HepG2 (cell line): ENCODE results near the gene LGALS9. TPM values are rescaled to one million over a fixed set of nuclear protein-coding genes. Genes with fewer than 3 reads are reported as not detected.

Experiments
- ATAC-seq: fragments of 200-7000 bp; cut with Tn5 transposase; 3 replicates; pipeline ENCODE4 v1.9.1; 2020; ENCODE audit warnings: mild to moderate bottlenecking, moderate library complexity
- BruUV-seq: library from RNA; stranded (reverse); fragments of 400-500 nt; replicated peaks from 2 replicates; lab custom pipeline; 2021; lab: Mats Ljungman, UMichigan
- CTCF ChIA-PET: fragments of 300-600 bp; formaldehyde crosslinking; extraction: SDS; loops from one replicate; lab custom pipeline; 2021; ENCODE audit warnings: low total read pairs, inconsistent platforms, low intra/inter-chr PET ratio; lab: Yijun Ruan, JAX
- POLR2A ChIA-PET: fragments of 350-600 bp; sonication (Branson Sonifier 250); formaldehyde crosslinking; loops from one replicate; lab custom pipeline; 2020; ENCODE audit warnings: antibody characterized with exemption, inconsistent platforms; lab: Yijun Ruan, JAX
- DNase-seq: peaks from one replicate; pipeline ENCODE4 v3.0.0-alpha.2; 2015; ENCODE audit warnings: low spot score
- FAIRE-seq: peaks from 3 replicates; lab custom pipeline; 2011; peaks lifted over from hg19 to GRCh38; lab: Jason Lieb, UNC
- H2AFZ ChIP-seq: one replicate; pipeline ENCODE4 v1.6.1; 2011; ENCODE audit warnings: low read length, inconsistent platforms
- H3K27ac ChIP-seq: fragments of 300-600 bp; 3 replicates; pipeline ENCODE4 v1.8.0; 2011; ENCODE audit warnings: mixed run types, mild to moderate bottlenecking, mixed read lengths, low read length, inconsistent platforms; ENCODE audit not compliant: insufficient read depth; ENCODE audit errors: extremely low read length
- H3K27me3 ChIP-seq, 2 experiments: fragments of 200-600 bp in 1 of 2; 2 replicates in 1 of 2; 3 replicates in 1 of 2; pipeline versions ENCODE4 v1.6.0 to v1.8.0; 2011; ENCODE audit warnings: low read length in 2 of 2, mild to moderate bottlenecking in 2 of 2, moderate library complexity in 2 of 2, inconsistent platforms in 1 of 2; ENCODE audit not compliant: insufficient read depth in 2 of 2, control insufficient read depth in 1 of 2
- H3K36me3 ChIP-seq, 2 experiments: fragments of 200-600 bp in 1 of 2; replicated peaks in 1 of 2; 2 replicates in 1 of 2; 3 replicates in 1 of 2; pipeline versions ENCODE4 v1.5.1 to v1.8.0; 2011; ENCODE audit warnings: low read length in 2 of 2, inconsistent platforms in 1 of 2; ENCODE audit not compliant: insufficient read depth in 2 of 2, control insufficient read depth in 1 of 2
- H3K4me1 ChIP-seq: 2 replicates; pipeline ENCODE4 v1.5.1; 2012; ENCODE audit warnings: low read length, inconsistent platforms; ENCODE audit not compliant: insufficient read depth
- H3K4me2 ChIP-seq: 2 replicates; pipeline ENCODE4 v1.6.0; 2011; ENCODE audit warnings: low read depth, low read length, inconsistent platforms
- H3K4me3 ChIP-seq, 3 experiments: fragments of 200-600 bp in 1 of 3; sonication (generic), shearing (Covaris generic) in 1 of 3; replicated peaks in 1 of 3; 2 replicates each; pipeline ENCODE4 v1.5.1; 2011 to 2016; ENCODE audit warnings: low read length in 3 of 3, inconsistent platforms in 2 of 3, low read depth in 2 of 3, mild to moderate bottlenecking in 2 of 3, control low read depth in 1 of 3, mixed read lengths in 1 of 3; ENCODE audit not compliant: insufficient read depth in 1 of 3
- H3K79me2 ChIP-seq: one replicate; pipeline ENCODE4 v1.6.1; 2011; ENCODE audit warnings: low read length, inconsistent platforms; ENCODE audit not compliant: insufficient read depth
- H3K9ac ChIP-seq: 2 replicates; pipeline ENCODE4 v1.6.0; 2011; ENCODE audit warnings: mild to moderate bottlenecking, low read depth, low read length, inconsistent platforms; ENCODE audit not compliant: insufficient read depth
- H3K9me3 ChIP-seq: 2 replicates; pipeline ENCODE4 v1.5.1; 2012; ENCODE audit warnings: mild to moderate bottlenecking, low read length
- H4K20me1 ChIP-seq: 2 replicates; pipeline ENCODE4 v1.6.0; 2011; ENCODE audit warnings: inconsistent platforms, mild to moderate bottlenecking, low read length, moderate library complexity; ENCODE audit not compliant: insufficient read depth
- MLLT10 ChIP-seq: sonication (generic); formaldehyde crosslinking; IDR thresholded peaks from 2 replicates; pipeline ENCODE4 v1.4.0; 2020; ENCODE audit warnings: missing genetic modification reagents
- NFIC ChIP-seq: IDR thresholded peaks from 2 replicates; pipeline ENCODE4 v1.6.1; 2012; ENCODE audit warnings: mild to moderate bottlenecking, low read length, inconsistent platforms
- NFKB2 ChIP-seq: sonication (generic); formaldehyde crosslinking; IDR thresholded peaks from 2 replicates; pipeline ENCODE4 v1.4.0; 2020; ENCODE audit warnings: missing genetic modification reagents, borderline replicate concordance
- SNAI1 ChIP-seq: sonication (generic); formaldehyde crosslinking; IDR thresholded peaks from 2 replicates; pipeline ENCODE4 v1.5.0; 2020; ENCODE audit warnings: mild to moderate bottlenecking, missing genetic modification reagents, borderline replicate concordance
- ZBTB40 ChIP-seq, 2 experiments: fragments of 450-650 bp in 1 of 2; sonication (generic) in 1 of 2; formaldehyde crosslinking in 1 of 2; IDR thresholded peaks; 2 replicates each; pipeline versions ENCODE4 v1.6.1 to v1.8.0; 2016 to 2022; ENCODE audit warnings: antibody characterized with exemption in 1 of 2, mild to moderate bottlenecking in 1 of 2, missing genetic modification reagents in 1 of 2
- ZNF207 ChIP-seq: fragments of 450-650 bp; IDR thresholded peaks from 2 replicates; pipeline ENCODE4 v1.6.1; 2016; ENCODE audit warnings: antibody characterized with exemption, borderline replicate concordance
- ZNF329 ChIP-seq: sonication (generic); formaldehyde crosslinking; IDR thresholded peaks from 2 replicates; pipeline ENCODE4 v1.9.0; 2021; ENCODE audit warnings: low read depth, mild to moderate bottlenecking, missing genetic modification reagents
- ZNF513 ChIP-seq: sonication (generic); formaldehyde crosslinking; conservative IDR thresholded peaks from 2 replicates; pipeline ENCODE4 v1.5.0; 2020; ENCODE audit warnings: missing genetic modification reagents
- ZNF776 ChIP-seq: sonication (generic); formaldehyde crosslinking; IDR thresholded peaks from 2 replicates; pipeline ENCODE4 v1.4.0; 2020; ENCODE audit warnings: mild to moderate bottlenecking, missing genetic modification reagents
- ZNF788 ChIP-seq: sonication (generic); formaldehyde crosslinking; IDR thresholded peaks from 2 replicates; pipeline ENCODE4 v1.5.0; 2020; ENCODE audit warnings: mild to moderate bottlenecking, missing genetic modification reagents, borderline replicate concordance
- WGBS: methylation state at CpG from one replicate; pipeline ENCODE4 v1.1.6; 2017; ENCODE audit warnings: low lambda C conversion rate; 5-methylcytosine and 5-hydroxymethylcytosine counted together
- in situ Hi-C: cut with HindIII; loops from 2 replicates; pipeline ENCODE4 v1.10.0; 2017; ENCODE audit warnings: low pct_unique_long_range_greater_than_20kb; ENCODE audit not compliant: extremely low pct_ligation_motif_present
- intact Hi-C: fragments of 100-400 bp; cut with micrococcal nuclease; formaldehyde crosslinking; loops from one replicate; pipeline ENCODE4 v1.10.0; 2022; ENCODE audit not compliant: unreplicated experiment
- polyA plus RNA-seq, 8 experiments: library from polyadenylated mRNA; depleted of rRNA in 3 of 8; stranded (reverse) in 7 of 8; unstranded in 1 of 8; fragments of >200 nt; fragmentation: Illumina TruSeq in 4 of 8; extraction: Trizol in 4 of 8; gene quantifications; 2 replicates each; pipeline versions ENCODE4 v1.2.1 to v1.2.3, GENCODE V29; 2011 to 2016; ENCODE audit warnings: low read depth in 4 of 8, missing spikeins in 1 of 8, mixed read lengths in 1 of 8; ENCODE audit not compliant: insufficient read depth in 1 of 8
- total RNA-seq, 5 experiments: library from RNA; depleted of rRNA; stranded (reverse); fragments of >200 nt; fragmentation: Illumina TruSeq; extraction: Trizol; gene quantifications; 2 replicates each; pipeline ENCODE4 v1.2.3, GENCODE V29; 2016; ENCODE audit warnings: low read depth in 1 of 5
- TF ChIP-seq, protein P1 (sequence below): sonication (generic); formaldehyde crosslinking; IDR thresholded peaks from 2 replicates; pipeline ENCODE4 v1.4.0; 2020; ENCODE audit warnings: missing genetic modification reagents

LGALS9 gene
- total and polyA plus RNA-seq, 2 of the 13 experiments (the other 11 are each of a cell fraction or from before 2014, with no cell fraction given): 0.40 to 1.4 TPM

- Histone ChIP-seq H3K79me2 (no peaks in the 10 kb centered on the region), H3K4me2 (no peak overlapping the region), H3K36me3 (no peaks in the 10 kb centered on the region), H2AFZ (no peak overlapping the region), H3K9ac (no peak overlapping the region), H3K4me3 (no peak overlapping the region), H3K27ac (no peak overlapping the region), H4K20me1 (no peaks in the 10 kb centered on the region), H3K9me3 (no peaks in the 10 kb centered on the region), H3K4me1 (peaks cover 26% of the 10 kb centered on the region), H3K27me3 (no peaks in the 10 kb centered on the region)
- FAIRE-seq: no peak
- DNase-seq: no peak
- WGBS: 100% methylated on average over 2 of the region's 2 CpGs
- ChIA-PET POLR2A (no interaction called here), CTCF (no interaction called here)
- no TSS peak for BruUV-seq
- in situ Hi-C loops: no loop called here
- intact Hi-C loops: no loop called here
- ATAC-seq: no peak
- TF ChIP-seq ZBTB40 (IDR thresholded peaks at IDR 0.05) (no peak), ZBTB40 (CRISPR knock-in tag; IDR thresholded peaks at IDR 0.05) (no peak), ZNF329 (CRISPR knock-in tag) (no peak), ZNF207 (no peak), SNAI1 (CRISPR knock-in tag) (no peak), ZNF788 (CRISPR knock-in tag) (no peak), NFKB2 (CRISPR knock-in tag) (no peak), NFIC (no peak), ZNF513 (CRISPR knock-in tag) (no peak), MLLT10 (no peak), ZNF776 (CRISPR knock-in tag) (no peak)
- TF ChIP-seq, protein P1, sequence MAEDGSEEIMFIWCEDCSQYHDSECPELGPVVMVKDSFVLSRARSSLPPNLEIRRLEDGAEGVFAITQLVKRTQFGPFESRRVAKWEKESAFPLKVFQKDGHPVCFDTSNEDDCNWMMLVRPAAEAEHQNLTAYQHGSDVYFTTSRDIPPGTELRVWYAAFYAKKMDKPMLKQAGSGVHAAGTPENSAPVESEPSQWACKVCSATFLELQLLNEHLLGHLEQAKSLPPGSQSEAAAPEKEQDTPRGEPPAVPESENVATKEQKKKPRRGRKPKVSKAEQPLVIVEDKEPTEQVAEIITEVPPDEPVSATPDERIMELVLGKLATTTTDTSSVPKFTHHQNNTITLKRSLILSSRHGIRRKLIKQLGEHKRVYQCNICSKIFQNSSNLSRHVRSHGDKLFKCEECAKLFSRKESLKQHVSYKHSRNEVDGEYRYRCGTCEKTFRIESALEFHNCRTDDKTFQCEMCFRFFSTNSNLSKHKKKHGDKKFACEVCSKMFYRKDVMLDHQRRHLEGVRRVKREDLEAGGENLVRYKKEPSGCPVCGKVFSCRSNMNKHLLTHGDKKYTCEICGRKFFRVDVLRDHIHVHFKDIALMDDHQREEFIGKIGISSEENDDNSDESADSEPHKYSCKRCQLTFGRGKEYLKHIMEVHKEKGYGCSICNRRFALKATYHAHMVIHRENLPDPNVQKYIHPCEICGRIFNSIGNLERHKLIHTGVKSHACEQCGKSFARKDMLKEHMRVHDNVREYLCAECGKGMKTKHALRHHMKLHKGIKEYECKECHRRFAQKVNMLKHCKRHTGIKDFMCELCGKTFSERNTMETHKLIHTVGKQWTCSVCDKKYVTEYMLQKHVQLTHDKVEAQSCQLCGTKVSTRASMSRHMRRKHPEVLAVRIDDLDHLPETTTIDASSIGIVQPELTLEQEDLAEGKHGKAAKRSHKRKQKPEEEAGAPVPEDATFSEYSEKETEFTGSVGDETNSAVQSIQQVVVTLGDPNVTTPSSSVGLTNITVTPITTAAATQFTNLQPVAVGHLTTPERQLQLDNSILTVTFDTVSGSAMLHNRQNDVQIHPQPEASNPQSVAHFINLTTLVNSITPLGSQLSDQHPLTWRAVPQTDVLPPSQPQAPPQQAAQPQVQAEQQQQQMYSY (CRISPR knock-in tag): no peak
Measured at GRCh38 chr17:27634776-27635175, 3.8 kb downstream of the LGALS9 start.
